MG63 (cell line): ENCODE data around the gene CACNA1C. TPM values are rescaled to one million over a fixed set of nuclear protein-coding genes. Genes with fewer than 3 reads are reported as not detected.

Source experiments
- DNase-seq: peaks from one replicate; pipeline ENCODE4 v3.0.0-alpha.2; 2020
- H3K27me3 ChIP-seq: fragments of 250-450 bp; sonication (Bioruptor Pico); 2 replicates; pipeline ENCODE4 v1.5.1; 2020; ENCODE audit warnings: mild to moderate bottlenecking, moderate library complexity
- H3K36me3 ChIP-seq: fragments of 250-450 bp; sonication (Bioruptor Pico); 2 replicates; pipeline ENCODE4 v1.5.1; 2020; ENCODE audit warnings: mild to moderate bottlenecking, moderate library complexity
- H3K4me3 ChIP-seq: fragments of 250-450 bp; sonication (Bioruptor Pico); 2 replicates; pipeline ENCODE4 v1.5.1; 2020; ENCODE audit warnings: mild to moderate bottlenecking, moderate library complexity
- H3K9me3 ChIP-seq: fragments of 250-450 bp; sonication (Bioruptor Pico); 2 replicates; pipeline ENCODE4 v1.5.1; 2020; ENCODE audit warnings: mild to moderate bottlenecking, moderate library complexity
- total RNA-seq: library from RNA; depleted of rRNA; stranded (reverse); fragments of >200 nt; shearing (Covaris generic); gene quantifications from 2 replicates; pipeline ENCODE4 v1.2.3, GENCODE V29; 2014; ENCODE audit warnings: low replicate concordance

CACNA1C gene
- total RNA-seq, 1 experiment from 2014 or later = 1.4 TPM

DNA sequence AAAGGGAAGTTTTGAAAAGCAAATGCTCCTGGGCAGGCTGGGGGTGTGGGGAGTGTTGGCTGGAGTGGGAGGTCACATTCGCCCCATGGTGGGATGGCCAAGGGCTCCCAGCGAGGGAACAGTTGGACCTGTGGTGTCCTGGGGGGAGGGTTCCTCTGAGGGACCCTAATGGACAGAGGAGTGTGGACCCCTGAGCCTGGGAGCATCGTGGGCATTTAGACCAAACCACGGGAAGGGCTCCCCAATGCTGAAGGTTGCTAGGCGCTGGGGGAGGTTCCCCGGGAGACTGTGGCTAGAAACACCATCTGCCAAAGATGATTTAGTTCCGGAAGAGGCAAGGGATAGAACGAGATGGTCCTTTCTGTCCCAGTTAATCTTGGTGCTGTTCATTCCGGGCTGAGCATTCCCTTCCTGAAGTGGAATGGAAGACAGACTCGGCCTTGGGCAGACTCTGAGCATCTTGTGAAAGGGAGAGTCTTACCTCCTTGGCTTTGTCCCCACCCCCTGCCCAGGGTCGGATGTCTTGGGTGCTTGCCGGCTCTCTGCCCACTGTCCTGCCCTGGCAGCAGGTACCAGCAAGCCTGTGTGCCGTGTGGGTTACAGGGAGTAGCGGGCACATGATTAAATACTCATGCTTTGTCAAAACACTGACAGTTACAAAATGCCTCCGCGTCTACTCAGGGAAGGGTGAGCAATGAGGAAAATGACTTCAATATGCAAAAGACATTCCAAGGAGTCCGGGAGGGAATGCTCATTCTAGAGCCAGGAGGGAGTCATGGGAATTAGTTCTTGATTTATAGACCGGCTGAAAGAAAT is 215.9 kb downstream of the CACNA1C start:
- Histone ChIP-seq H3K9me3 (no peaks in the 10 kb centered on the region; the same call in 1 of the 2 replicates), H3K4me3 (no peak overlapping the region), H3K36me3 (no peaks in the 10 kb centered on the region), H3K27me3 (no peaks in the 10 kb centered on the region)
- peak; percentile 89 for DNase-seq

DNA sequence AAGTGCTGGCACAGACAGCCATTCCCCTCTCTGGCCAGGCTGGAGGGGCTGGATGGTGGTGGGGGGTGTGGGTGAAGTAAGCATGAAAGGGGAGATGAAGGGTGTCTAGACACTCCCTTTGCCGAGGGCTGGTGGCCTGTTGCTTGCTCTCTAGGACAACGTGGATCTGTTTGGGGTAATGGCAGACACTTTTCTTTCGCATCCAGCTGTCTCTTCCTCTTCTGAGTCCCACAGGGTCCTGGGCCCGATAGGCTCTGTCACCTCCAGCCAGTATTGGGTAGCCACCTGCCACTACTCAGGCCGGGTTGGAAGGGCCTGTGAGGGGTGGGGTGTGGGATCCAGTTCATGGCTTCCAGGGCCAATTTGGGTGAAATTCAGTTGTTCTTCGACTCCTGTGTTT is 218.1 kb downstream of the CACNA1C start:
- no peak for DNase-seq
- H3K9me3 ChIP-seq = no peaks in the 10 kb centered on the region; the same call in 1 of the 2 replicates
- H3K27me3 ChIP-seq = no peaks in the 10 kb centered on the region
- no peaks in the 10 kb centered on the region for H3K36me3 ChIP-seq
- H3K4me3 ChIP-seq = no peak overlapping the region

DNA sequence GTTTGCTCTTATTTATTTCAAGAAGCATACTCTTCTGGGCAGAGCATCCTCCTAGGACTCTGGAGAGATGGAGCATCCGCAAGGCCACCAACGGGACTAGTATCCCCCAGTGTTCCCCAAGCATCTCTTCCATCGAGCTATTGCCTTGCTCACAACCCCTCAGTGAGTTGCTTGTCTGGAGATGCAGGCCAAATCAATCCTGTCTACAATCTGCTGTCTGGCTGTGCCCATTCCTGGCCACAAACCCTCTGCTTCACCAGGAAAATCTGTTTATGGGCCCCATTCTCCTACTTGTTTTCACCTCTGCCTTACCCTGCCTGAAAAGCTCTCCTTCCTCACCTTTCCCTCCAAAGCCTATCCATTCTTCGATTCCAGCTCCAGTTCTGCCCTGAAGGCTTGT is 219.2 kb downstream of the CACNA1C start:
- Histone ChIP-seq H3K36me3 (no peaks in the 10 kb centered on the region), H3K4me3 (no peak overlapping the region), H3K27me3 (no peaks in the 10 kb centered on the region), H3K9me3 (no peaks in the 10 kb centered on the region; the same call in 1 of the 2 replicates)
- DNase-seq = no peak

DNA sequence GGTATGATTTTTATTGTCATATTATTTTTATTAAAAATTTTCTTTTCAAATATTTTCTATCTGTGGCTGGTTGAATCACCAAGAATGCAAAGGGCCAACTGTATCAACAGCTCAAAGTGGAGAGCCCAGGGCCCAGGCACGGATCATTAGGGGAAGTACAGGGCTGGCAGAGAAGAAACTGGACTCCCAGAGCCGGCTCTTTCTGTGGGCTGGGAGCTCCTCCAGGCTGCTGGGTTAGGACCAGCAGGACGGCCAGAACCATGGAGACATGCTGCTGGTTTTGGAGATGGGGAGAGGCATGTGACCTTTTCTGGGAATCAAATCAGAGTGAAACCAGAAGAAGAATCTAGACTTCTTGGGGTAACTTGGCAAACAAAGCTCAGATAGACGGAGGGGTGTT is 220.5 kb downstream of the CACNA1C start:
- DNase-seq = peak; percentile 59
- Histone ChIP-seq H3K9me3 (no peaks in the 10 kb centered on the region; the same call in 1 of the 2 replicates), H3K4me3 (no peak overlapping the region), H3K36me3 (no peaks in the 10 kb centered on the region), H3K27me3 (no peaks in the 10 kb centered on the region)

DNA sequence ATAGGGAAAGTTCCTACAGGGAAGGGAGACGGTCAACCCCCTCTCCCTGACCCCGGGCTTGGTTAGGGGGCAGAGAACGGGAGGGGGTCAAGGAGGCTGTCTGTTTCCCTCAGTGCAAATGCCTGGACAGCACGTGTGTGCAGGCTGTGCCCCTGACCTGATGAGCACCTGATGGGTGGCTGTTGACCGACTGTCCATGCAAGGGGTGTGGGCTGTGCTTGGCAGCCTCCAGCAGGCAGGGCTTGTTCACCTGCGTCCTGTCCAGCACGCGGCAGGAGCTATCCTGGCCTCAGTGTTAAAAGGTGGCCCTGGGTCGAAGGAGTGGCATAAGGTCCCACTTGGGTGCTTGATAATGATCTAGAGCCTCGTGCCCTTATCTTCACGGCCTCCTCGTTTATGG is 221.0 kb downstream of the CACNA1C start:
- Histone ChIP-seq H3K27me3 (no peaks in the 10 kb centered on the region), H3K9me3 (no peaks in the 10 kb centered on the region; the same call in 1 of the 2 replicates), H3K36me3 (no peaks in the 10 kb centered on the region), H3K4me3 (no peak overlapping the region)
- no peak for DNase-seq

DNA sequence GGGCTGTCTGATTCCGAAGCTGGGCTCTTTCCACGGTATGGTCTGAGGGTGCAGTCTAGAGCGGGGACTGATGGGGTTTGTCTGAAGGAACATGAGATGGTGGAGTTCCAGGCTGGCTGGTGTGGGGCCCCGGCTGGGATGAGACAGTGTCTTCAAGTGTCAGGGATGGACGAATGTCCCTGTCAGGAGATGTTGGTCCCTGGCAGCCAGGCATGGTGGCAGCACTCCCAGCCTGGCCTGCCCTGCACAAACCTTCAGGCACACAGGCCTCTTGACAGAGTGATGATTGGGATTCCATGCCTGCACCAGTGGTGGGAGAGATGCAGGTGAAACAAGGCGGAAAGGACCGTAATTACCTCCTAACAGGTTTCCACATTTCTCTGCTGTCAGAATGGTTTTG is 221.9 kb downstream of the CACNA1C start:
- Histone ChIP-seq H3K36me3 (no peaks in the 10 kb centered on the region), H3K27me3 (no peaks in the 10 kb centered on the region), H3K9me3 (no peaks in the 10 kb centered on the region), H3K4me3 (no peak overlapping the region)
- DNase-seq = no peak

DNA sequence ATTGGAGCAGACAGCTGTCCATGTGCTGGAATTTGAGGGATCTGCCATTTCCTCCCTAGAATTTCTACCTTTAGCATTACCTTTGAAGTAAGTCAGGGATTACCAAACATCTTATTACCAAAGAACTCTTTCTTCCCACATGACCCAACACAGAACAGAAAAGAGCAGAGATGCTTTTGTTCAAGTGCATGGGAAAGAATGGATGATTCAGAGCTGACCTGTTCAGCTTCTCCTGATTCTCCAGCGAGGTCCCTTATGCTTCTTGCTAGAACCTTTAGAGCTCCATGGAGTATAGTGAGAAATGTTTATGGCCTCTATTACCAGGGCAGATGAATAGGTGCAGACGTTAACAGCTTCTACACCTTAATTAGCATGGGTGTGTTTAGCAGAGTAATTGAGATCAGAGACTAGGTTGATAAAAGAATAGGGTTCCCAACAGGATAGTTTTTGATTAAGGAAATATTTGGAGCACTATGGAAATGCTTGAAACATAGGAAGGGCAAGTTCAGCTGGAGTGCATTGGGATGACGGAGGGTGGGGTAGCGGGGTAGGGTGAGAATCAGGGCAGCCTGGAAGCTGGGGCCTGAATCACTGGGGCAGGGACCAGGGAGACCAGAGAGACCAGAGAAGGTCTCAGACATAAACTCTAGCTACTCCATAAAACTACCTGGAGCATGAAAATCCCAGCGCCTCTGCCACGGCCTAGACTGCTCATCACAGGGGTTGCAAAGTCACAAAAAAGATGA is 223.7 kb downstream of the CACNA1C start:
- no peak overlapping the region for H3K4me3 ChIP-seq
- no peak for DNase-seq
- no peaks in the 10 kb centered on the region for H3K27me3 ChIP-seq
- H3K36me3 ChIP-seq = no peaks in the 10 kb centered on the region
- H3K9me3 ChIP-seq = peaks cover 4% of the 10 kb centered on the region

DNA sequence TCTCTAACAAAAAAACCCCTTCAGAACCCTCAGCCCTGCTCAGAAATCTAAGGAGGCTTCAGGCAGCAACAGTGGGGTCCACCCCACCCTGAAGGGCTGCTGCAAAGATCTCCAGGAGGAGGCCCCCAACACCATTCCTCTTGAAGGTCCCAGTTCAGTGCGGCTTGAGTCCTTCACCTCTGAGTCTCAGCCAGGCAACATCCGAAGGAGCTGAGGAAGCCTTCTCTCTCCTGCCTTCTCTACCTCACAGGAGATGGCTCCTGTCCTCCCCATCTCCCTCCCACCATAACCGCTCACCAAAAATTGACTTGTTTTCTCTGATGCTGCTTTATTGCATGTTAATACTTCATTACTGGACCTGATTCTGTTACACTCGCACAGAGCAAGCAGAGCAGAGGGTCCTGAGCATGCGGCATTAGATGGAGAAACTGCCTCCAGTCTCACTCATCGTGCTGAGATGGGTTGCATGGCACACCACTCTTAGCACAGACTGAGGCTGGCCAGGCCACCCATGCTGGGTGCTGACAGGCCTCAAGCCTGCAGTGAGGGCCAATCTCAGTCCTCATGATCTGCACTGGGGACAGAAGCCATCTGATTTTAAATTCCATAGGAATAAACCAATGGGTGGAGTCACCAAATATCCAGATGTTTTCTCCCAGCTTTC is 224.8 kb downstream of the CACNA1C start:
- no peaks in the 10 kb centered on the region for H3K27me3 ChIP-seq
- peaks cover 16% of the 10 kb centered on the region for H3K9me3 ChIP-seq
- no peaks in the 10 kb centered on the region for H3K36me3 ChIP-seq
- no peak overlapping the region for H3K4me3 ChIP-seq
- no peak for DNase-seq

DNA sequence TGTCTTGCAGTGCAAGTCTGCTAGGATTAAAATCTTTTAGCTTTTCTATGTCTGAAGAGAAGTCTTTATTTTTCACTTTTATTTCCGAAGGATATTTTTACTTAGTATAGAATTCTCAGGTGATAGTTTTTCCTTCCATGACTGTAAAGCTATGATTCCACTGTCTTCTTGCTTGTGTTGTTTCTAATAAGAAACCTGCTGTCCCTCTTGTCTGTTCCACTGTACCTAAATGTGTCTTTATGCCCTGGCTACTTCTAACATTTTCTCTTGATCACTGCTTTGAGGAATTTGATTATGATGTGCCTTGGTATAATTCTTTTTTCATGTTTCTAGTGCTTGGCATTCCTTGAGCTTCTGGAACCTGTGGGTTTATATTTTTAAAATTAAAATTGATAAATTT is 228.7 kb downstream of the CACNA1C start:
- Histone ChIP-seq H3K4me3 (no peak overlapping the region), H3K9me3 (peaks cover 17% of the 10 kb centered on the region), H3K27me3 (no peaks in the 10 kb centered on the region), H3K36me3 (no peaks in the 10 kb centered on the region)
- no peak for DNase-seq

DNA sequence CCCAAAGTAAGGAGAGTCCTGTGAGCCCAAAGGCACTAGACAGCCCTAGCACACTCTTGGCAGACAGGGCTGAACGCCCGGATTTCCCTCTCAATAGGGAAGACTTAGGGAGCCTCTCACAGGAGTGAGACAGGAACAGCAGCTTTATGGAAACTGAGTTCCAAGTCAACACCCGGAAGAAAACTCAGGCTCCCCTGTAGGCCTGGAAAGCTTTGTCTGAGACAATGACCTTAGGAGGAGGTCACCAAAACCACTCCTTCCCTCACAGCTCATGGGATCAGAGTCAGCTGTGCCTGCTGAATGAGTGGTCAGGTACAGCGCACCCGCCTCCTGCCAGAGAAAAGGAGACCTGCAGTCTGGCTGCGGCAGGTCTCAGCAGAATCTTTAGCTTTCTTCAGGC is 229.5 kb downstream of the CACNA1C start:
- Histone ChIP-seq H3K4me3 (no peak overlapping the region), H3K9me3 (peaks cover 17% of the 10 kb centered on the region), H3K27me3 (no peaks in the 10 kb centered on the region), H3K36me3 (no peaks in the 10 kb centered on the region)
- no peak for DNase-seq

DNA sequence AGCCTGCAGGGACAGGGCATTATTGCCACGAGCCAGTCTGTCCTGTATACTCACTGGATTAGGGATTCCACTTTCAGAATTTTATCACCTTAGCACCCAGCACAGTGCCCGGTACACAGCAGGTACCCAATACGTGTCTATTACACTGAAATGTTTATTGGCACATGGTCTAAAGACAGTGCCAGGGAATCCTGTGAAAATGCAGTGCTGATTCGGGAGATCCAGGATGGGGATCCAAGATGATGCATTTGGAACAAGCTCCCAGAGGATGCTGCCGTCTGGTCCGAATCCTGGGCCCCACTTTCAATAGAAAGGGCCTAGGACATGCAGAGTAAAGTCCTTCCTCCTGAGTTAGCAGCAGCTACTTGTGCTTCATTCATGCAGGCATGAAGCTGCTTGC is 230.7 kb downstream of the CACNA1C start:
- Histone ChIP-seq H3K27me3 (no peaks in the 10 kb centered on the region), H3K36me3 (no peaks in the 10 kb centered on the region), H3K9me3 (peaks cover 17% of the 10 kb centered on the region), H3K4me3 (no peak overlapping the region)
- no peak for DNase-seq

DNA sequence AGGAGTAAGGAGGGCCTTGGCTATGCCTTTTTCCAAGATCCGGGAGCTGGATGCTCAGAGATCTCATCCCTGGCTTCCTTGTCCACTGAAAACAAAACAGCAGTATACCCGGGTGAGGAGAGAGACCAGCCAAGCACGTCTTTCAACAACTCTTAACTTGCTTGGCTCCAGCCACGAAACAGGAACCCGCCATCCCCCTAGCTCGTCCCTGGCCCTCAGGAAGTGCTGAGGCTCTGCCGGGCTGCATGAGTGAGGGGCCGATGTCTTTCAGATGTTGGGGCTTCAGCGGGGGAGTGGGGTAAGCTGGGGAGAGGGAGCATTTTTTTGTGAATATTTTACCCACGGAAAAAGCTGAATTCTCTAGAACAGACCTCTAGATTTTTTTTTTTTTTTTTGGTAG is 231.1 kb downstream of the CACNA1C start:
- peaks cover 17% of the 10 kb centered on the region for H3K9me3 ChIP-seq
- peak; percentile 62 for DNase-seq
- H3K36me3 ChIP-seq = no peaks in the 10 kb centered on the region
- no peaks in the 10 kb centered on the region for H3K27me3 ChIP-seq
- H3K4me3 ChIP-seq = peak overlapping the region; percentile 8; the same call in 1 of the 2 replicates

DNA sequence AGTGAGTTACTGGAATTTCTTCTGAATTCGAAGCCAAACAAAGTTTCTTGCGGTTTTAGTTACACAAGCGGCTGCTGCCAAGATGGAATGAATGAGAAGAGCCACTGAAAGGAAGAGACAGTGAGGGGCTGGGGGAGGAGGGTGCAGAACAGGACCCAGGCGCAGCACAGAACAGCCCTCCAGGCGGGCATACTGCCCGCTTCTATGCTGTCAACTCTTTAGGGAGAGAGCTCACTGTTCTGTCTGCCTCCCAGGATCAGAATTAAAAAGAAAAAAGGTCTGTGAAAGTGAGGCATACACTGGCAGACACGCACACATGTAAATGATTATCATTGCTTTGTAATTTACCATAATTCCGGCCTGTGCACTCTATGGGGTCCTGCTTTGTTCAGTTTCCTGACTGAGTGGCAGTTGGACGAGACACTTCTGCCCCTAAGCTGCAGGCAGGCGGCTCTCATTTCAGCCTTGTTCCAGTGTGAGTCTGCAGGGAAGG is 231.6 kb downstream of the CACNA1C start:
- peak; percentile 76 for DNase-seq
- Histone ChIP-seq H3K9me3 (peaks cover 17% of the 10 kb centered on the region), H3K27me3 (no peaks in the 10 kb centered on the region), H3K36me3 (no peaks in the 10 kb centered on the region), H3K4me3 (no peak overlapping the region; the same call in 1 of the 2 replicates)

DNA sequence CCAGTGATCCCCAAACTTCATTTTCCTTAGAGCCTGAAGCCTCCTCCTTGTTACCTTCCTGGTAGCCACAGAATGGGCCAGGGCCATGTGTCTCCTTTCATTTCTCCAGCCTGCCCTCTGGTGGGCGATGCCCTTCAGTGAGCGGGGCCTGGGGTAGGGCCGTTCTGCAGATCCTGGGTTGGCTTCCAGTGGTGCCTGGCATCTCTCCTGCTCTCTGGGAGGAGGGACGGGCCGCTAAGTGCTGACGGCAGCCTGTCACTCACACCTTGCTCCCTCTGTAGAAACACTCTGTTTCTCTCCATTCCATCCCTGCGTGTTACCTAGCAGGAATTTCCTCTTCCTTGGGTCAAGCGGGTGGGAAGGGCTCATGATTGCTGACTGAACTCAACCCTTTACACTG is 232.1 kb downstream of the CACNA1C start:
- peaks cover 17% of the 10 kb centered on the region for H3K9me3 ChIP-seq
- H3K4me3 ChIP-seq = no peak overlapping the region
- peak; percentile 90 for DNase-seq
- H3K36me3 ChIP-seq = no peaks in the 10 kb centered on the region
- H3K27me3 ChIP-seq = no peaks in the 10 kb centered on the region

DNA sequence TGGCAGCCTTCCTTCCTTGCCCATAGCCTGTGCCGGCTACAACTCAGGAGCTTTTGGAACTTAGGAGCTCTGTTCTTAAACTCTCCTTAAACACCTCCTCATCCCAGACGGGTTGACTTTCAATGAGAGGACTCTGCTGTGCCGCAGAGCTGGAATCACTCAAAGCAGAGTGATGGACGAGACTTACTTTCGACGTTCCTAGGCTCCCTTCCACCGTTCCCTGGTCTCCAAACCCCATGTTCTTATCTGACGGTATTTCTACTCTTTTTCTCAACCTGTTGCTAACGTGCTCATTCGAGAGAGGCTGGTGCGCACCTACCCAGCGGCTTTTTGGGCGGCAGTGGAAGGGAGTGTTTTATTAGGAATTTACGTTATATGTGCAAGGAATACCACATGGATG is 232.7 kb downstream of the CACNA1C start:
- no peak for DNase-seq
- no peak overlapping the region for H3K4me3 ChIP-seq
- no peaks in the 10 kb centered on the region for H3K36me3 ChIP-seq
- peaks cover 17% of the 10 kb centered on the region for H3K9me3 ChIP-seq
- H3K27me3 ChIP-seq = no peaks in the 10 kb centered on the region

DNA sequence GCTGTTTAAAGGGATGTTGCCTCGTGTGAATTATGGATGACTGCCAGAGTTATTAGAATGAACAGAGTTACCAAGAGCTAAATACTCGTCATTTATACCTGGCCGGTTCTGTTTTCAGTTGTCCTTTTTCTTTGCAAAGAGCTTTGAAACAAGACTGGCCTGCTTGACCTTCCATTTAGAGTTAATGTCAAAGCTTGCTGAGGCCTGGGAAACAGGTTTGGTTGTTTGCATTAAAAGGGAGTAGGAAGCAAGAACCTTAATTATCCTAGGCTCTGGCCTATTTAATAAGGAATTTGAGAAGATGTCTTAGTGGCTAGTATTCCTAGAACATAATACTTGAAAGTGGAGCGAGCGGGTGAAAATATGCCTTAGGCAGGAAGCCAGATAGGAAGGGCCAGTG is 233.3 kb downstream of the CACNA1C start:
- Histone ChIP-seq H3K36me3 (no peaks in the 10 kb centered on the region), H3K27me3 (no peaks in the 10 kb centered on the region)

More for the DNA sequence above, 233.3 kb downstream of the CACNA1C start:
- no peak for DNase-seq
- Histone ChIP-seq H3K9me3 (peaks cover 16% of the 10 kb centered on the region), H3K4me3 (no peak overlapping the region)
